GM19023 (cell line): ENCODE results near the gene GATA5.

Experiments
- ATAC-seq: cut with Tn5 transposase; IDR thresholded peaks from one replicate; pipeline ENCODE4 v1.9.1; 2021; ENCODE audit warnings: mild to moderate bottlenecking, moderate library complexity; ENCODE audit not compliant: unreplicated experiment

Gene GATA5

GRCh38 chr20:62473717-62474603 is 1.8 kb downstream of the GATA5 start:
- no peak for ATAC-seq

GRCh38 chr20:62472941-62473585 is 2.7 kb downstream of the GATA5 start:
- no peak for ATAC-seq

- ATAC-seq = no peak
These were observed 3.5 kb downstream of the GATA5 start for GRCh38 chr20:62472138-62472940.

- ATAC-seq = no peak
These were observed 5.3 kb downstream of the GATA5 start for GRCh38 chr20:62470459-62470858.

GRCh38 chr20:62470001-62470400 is 5.8 kb downstream of the GATA5 start:
- ATAC-seq = no peak

- no peak for ATAC-seq
These were observed 6.4 kb downstream of the GATA5 start for GRCh38 chr20:62469352-62469751.

- ATAC-seq = no peak
These were observed 8.8 kb downstream of the GATA5 start for GRCh38 chr20:62466806-62467537.

GRCh38 chr20:62466072-62466760 is 9.6 kb downstream of the GATA5 start:
- ATAC-seq = no peak

GRCh38 chr20:62464990-62465389 is 10.8 kb downstream of the GATA5 start:
- no peak for ATAC-seq

- no peak for ATAC-seq
These were observed 11.4 kb downstream of the GATA5 start for GRCh38 chr20:62464425-62464770.

GRCh38 chr20:62463651-62464424 is 12.0 kb downstream of the GATA5 start:
- ATAC-seq = no peak

- ATAC-seq = no peak
These were observed 12.7 kb downstream of the GATA5 start for GRCh38 chr20:62462976-62463592.

GRCh38 chr20:62461834-62462233 is 14.0 kb downstream of the GATA5 start:
- no peak for ATAC-seq

GRCh38 chr20:62461157-62461556 is 14.6 kb downstream of the GATA5 start:
- ATAC-seq = no peak

- ATAC-seq = no peak
These were observed 15.1 kb downstream of the GATA5 start for GRCh38 chr20:62460678-62461077.

GRCh38 chr20:62459488-62459887 is 16.3 kb downstream of the GATA5 start:
- ATAC-seq = no peak

GRCh38 chr20:62458275-62459251 is 17.2 kb downstream of the GATA5 start:
- ATAC-seq = no peak

GRCh38 chr20:62457831-62458230 is 18.0 kb downstream of the GATA5 start:
- ATAC-seq = no peak
